ENCODE measurements around the gene DRAXIN. TPM values are rescaled to one million over a fixed set of nuclear protein-coding genes. Genes with fewer than 3 reads are reported as not detected.
A peak's percentile ranks its signal among the peaks of the same experiment; 100 is the strongest.

DRAXIN gene
- total RNA-seq, 1 donor from 2014 or later = 9.7 TPM

DNA sequence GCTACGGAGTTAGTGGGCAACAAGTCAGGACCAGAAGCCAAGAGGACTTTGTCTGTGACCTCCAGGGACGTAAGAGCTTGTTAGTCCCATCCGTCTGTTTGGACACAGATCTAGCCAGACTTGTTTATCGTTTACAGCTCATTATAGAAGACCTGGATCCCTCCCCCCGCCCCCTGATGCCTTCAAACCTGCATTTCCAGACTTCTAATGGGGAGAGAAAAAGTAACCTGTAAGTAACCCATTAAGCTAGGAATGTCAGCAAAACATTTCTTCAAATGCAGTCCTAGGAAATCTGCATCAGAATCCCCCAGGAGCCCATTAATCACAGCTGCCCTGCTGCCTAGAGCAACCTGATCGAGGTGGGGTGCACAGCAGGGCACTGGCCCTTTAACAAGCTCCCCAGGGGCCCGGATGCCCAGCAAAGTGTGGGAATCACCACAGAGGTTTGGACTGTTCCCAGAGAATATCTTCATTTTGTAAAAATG lies 9.2 kb upstream of the DRAXIN start:
- DNase-seq (ENCODE audit: low read depth, low spot score) = no peak
- TF ChIP-seq, protein P1, sequence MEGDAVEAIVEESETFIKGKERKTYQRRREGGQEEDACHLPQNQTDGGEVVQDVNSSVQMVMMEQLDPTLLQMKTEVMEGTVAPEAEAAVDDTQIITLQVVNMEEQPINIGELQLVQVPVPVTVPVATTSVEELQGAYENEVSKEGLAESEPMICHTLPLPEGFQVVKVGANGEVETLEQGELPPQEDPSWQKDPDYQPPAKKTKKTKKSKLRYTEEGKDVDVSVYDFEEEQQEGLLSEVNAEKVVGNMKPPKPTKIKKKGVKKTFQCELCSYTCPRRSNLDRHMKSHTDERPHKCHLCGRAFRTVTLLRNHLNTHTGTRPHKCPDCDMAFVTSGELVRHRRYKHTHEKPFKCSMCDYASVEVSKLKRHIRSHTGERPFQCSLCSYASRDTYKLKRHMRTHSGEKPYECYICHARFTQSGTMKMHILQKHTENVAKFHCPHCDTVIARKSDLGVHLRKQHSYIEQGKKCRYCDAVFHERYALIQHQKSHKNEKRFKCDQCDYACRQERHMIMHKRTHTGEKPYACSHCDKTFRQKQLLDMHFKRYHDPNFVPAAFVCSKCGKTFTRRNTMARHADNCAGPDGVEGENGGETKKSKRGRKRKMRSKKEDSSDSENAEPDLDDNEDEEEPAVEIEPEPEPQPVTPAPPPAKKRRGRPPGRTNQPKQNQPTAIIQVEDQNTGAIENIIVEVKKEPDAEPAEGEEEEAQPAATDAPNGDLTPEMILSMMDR (conservative IDR thresholded peaks at IDR 0.05) = no peak
- Mint-ChIP-seq H3K27me3 (ENCODE audit: low read depth) (no peaks in the 10 kb centered on the region), H3K4me3 (peak overlapping the region; percentile 93), H3K9me3 (no peaks in the 10 kb centered on the region), H3K4me1 (peaks cover 10% of the 10 kb centered on the region), H3K27ac (ENCODE audit: unreplicated experiment) (no peak overlapping the region), H3K36me3 (ENCODE audit: low read depth) (no peaks in the 10 kb centered on the region)

DNA sequence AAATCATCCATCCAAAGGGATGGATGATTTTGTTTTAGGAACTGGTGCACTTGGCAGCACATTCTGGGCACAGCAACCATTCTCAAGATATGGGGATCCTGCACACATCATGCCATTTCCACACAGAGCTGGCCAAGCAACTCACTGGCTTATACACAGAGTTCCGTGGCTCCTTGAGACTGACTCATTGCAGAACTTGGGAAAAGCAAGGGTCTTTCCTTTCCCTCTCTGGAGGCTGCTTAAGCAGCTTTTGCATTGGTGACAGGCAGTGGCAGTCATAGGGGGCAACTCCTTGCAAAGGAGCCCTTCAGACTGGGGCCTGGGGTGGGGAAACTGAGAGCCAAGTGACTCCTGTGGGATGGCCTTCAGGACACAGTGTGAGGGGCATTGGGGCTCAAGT lies 8.7 kb upstream of the DRAXIN start:
- Mint-ChIP-seq H3K4me1 (peaks cover 10% of the 10 kb centered on the region), H3K27me3 (ENCODE audit: low read depth) (no peaks in the 10 kb centered on the region), H3K9me3 (no peaks in the 10 kb centered on the region), H3K27ac (ENCODE audit: unreplicated experiment) (no peak overlapping the region), H3K4me3 (peak overlapping the region; percentile 47), H3K36me3 (ENCODE audit: low read depth) (no peaks in the 10 kb centered on the region)
- no peak for DNase-seq (ENCODE audit: low read depth, low spot score)
- TF ChIP-seq, protein P1 (conservative IDR thresholded peaks at IDR 0.05) = no peak

DNA sequence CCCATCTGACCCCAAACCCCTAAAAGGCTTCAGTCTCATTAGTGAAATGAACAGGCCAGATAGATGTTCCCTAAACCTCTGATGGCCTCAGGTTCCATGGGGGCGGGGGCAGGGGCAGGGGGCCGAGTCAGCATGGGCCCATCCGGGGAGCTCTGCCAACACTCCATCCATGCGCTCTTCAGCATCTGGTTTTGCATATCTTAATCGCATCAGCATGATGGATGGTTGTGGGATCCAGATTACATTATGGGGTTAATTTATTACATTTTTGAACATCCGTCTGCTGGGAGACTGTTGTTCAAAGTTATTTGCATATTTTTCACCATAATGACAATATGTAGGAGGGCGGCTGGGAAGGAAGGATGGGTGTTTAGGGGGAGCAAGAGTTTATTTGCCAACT lies 7.4 kb upstream of the DRAXIN start:
- TF ChIP-seq, protein P1 (conservative IDR thresholded peaks at IDR 0.05) = no peak
- Mint-ChIP-seq H3K4me1 (peaks cover 10% of the 10 kb centered on the region), H3K27ac (ENCODE audit: unreplicated experiment) (no peak overlapping the region), H3K36me3 (ENCODE audit: low read depth) (no peaks in the 10 kb centered on the region), H3K4me3 (peak overlapping the region; percentile 1), H3K27me3 (ENCODE audit: low read depth) (no peaks in the 10 kb centered on the region), H3K9me3 (no peaks in the 10 kb centered on the region)
- DNase-seq (ENCODE audit: low read depth, low spot score) = no peak

DNA sequence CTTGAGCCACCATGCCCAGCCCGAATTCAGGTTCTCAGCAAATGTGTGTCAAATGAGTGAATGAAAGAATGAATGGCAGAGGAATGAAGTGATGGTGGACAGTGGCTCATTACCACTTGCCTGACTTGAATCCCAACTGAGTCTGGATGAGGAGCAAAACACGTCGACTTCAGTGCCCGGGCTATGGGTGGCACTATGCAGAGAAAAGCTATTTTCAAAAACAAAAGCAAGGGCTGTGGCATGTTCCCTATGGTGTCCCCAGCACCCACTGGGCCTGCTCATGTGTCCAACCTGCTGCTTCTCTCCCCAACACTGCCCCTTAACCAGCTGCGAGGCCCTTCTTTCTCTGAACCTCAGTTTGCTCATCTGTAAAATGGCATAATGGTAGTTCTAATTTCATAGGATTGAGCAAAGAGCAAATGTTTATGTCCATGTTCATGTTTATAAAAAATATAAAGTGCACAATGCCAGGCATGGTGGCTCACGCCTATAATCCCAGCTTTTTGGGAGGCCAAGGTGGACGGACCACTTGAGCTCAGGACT lies 6.2 kb upstream of the DRAXIN start:
- Mint-ChIP-seq H3K27ac (ENCODE audit: unreplicated experiment) (no peak overlapping the region), H3K4me1 (peaks cover 18% of the 10 kb centered on the region), H3K4me3 (peak overlapping the region; percentile 59), H3K9me3 (no peaks in the 10 kb centered on the region), H3K36me3 (ENCODE audit: low read depth) (no peaks in the 10 kb centered on the region), H3K27me3 (ENCODE audit: low read depth) (peaks cover 4% of the 10 kb centered on the region)
- TF ChIP-seq, protein P1 (conservative IDR thresholded peaks at IDR 0.05) = no peak
- no peak for DNase-seq (ENCODE audit: low read depth, low spot score)

DNA sequence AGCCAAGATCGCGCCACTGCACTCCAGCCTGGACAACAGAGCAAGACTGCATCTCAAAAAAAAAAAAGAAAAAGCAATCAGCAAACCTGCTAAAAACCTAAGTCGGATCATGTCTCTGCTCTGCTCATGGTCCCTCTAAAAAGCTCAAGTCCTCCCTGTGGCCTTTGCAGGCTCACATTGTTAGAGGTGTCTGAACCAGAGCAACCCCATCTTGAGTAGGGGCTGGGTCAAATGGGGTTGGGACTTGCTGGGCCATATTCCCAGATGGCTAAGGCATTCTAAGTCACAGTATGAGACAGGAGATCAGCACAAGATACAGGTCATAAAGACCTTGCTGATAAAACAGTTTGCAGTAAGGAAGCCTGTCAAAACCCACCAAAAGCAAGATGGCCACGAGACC lies 3.0 kb upstream of the DRAXIN start:
- Mint-ChIP-seq H3K9me3 (no peaks in the 10 kb centered on the region), H3K27ac (ENCODE audit: unreplicated experiment) (no peak overlapping the region), H3K4me1 (peaks cover 18% of the 10 kb centered on the region), H3K4me3 (no peak overlapping the region), H3K36me3 (ENCODE audit: low read depth) (no peaks in the 10 kb centered on the region), H3K27me3 (ENCODE audit: low read depth) (peaks cover 28% of the 10 kb centered on the region)
- no peak for DNase-seq (ENCODE audit: low read depth, low spot score)
- TF ChIP-seq, protein P1 (conservative IDR thresholded peaks at IDR 0.05) = no peak

All from neural crest cell (in vitro differentiated cells).